Colonic mucosa (tissue), 4 donors: Measurements from ENCODE around the gene RGMB. TPM values are rescaled to one million over a fixed set of nuclear protein-coding genes. Genes with fewer than 3 reads are reported as not detected.

ENCODE experiments used
- DNase-seq: peaks from one replicate; pipeline ENCODE4 v3.0.0-alpha.2; 2020
- H3K27ac ChIP-seq: fragments of 200-600 bp; one replicate; pipeline ENCODE4 v1.8.0; 2021
- H3K27me3 ChIP-seq: fragments of 200-600 bp; one replicate; pipeline ENCODE4 v1.8.0; 2021
- H3K36me3 ChIP-seq: fragments of 200-600 bp; one replicate; pipeline ENCODE4 v1.8.0; 2021
- H3K4me1 ChIP-seq: fragments of 200-600 bp; one replicate; pipeline ENCODE4 v1.8.0; 2021; ENCODE audit warnings: mild to moderate bottlenecking
- H3K4me3 ChIP-seq: fragments of 200-600 bp; one replicate; pipeline ENCODE4 v1.8.0; 2021
- H3K9ac ChIP-seq, 2 donors: one replicate each; pipeline ENCODE4 v1.7.0; 2013; ENCODE audit warnings: control low read depth in 2 of 2, low read depth in 2 of 2, low read length in 2 of 2
- H3K9me3 ChIP-seq: fragments of 200-600 bp; one replicate; pipeline ENCODE4 v1.8.0; 2021
- CTCF ChIP-seq: fragments of 200-600 bp; IDR thresholded peaks from one replicate; pipeline ENCODE4 v1.8.0; 2022; ENCODE audit warnings: antibody characterized with exemption, mild to moderate bottlenecking
- intact Hi-C: fragments of 100-400 bp; cut with DNase I; formaldehyde crosslinking; loops from one replicate; pipeline ENCODE4 v1.14.1; 2022
- total RNA-seq, 2 donors: library from RNA; stranded (reverse); fragmentation: NEBNext Ultra II Directional in 1 of 2; extraction: Animal tissue kit (Norgen Biotek cat#: 25700) in 1 of 2; gene quantifications; one replicate each; pipeline ENCODE4 v1.2.1, GENCODE V29; 2021
- donor health status: healthy.
- donor health status: DM: no; HTN: no; CAD: no.
- donor health status: DM: no; HTN: no; CAD: no.

RGMB gene
- total RNA-seq, 2 donors from 2014 or later, result 67.7 to 69.6 TPM

- H3K27ac ChIP-seq, result peak overlapping the region; percentile 41
- DNase-seq, result no peak
- intact Hi-C loops, result no loop called here
Observed at GRCh38 chr5:98777295-98777694, 3.8 kb downstream of the RGMB start.

GRCh38 chr5:98779264-98779877 lies 5.9 kb downstream of the RGMB start:
- intact Hi-C loops, result no loop called here
- Histone ChIP-seq H3K9ac (peak overlapping the region in 1 of 2 donors; percentile 46), H3K4me3 (no peak overlapping the region), H3K36me3 (no peaks in the 10 kb centered on the region), H3K9me3 (no peaks in the 10 kb centered on the region), H3K4me1 (no peaks in the 10 kb centered on the region), H3K27ac (peak overlapping the region; percentile 9), H3K27me3 (no peaks in the 10 kb centered on the region)
- DNase-seq, result peak; percentile 59
- TF ChIP-seq CTCF, result no peak

More at GRCh38 chr5:98777295-98777694, 3.8 kb downstream of the RGMB start:
- Histone ChIP-seq H3K4me1 (no peaks in the 10 kb centered on the region), H3K27me3 (no peaks in the 10 kb centered on the region), H3K4me3 (no peak overlapping the region), H3K9ac (peak overlapping the region in 1 of 2 donors; percentile 97), H3K36me3 (no peaks in the 10 kb centered on the region), H3K9me3 (no peaks in the 10 kb centered on the region)
- TF ChIP-seq CTCF, result no peak

GRCh38 chr5:98780390-98780789 lies 6.9 kb downstream of the RGMB start:
- no peaks in the 10 kb centered on the region for H3K27me3 ChIP-seq
- no peaks in the 10 kb centered on the region for H3K9me3 ChIP-seq
- no peak for TF ChIP-seq CTCF
- no peaks in the 10 kb centered on the region for H3K4me1 ChIP-seq
- H3K9ac ChIP-seq, result peak overlapping the region in 1 of 2 donors; percentile 3
- DNase-seq, result no peak
- intact Hi-C loops, result no loop called here
- H3K4me3 ChIP-seq, result no peak overlapping the region
- no peaks in the 10 kb centered on the region for H3K36me3 ChIP-seq
- peak overlapping the region; percentile 9 for H3K27ac ChIP-seq

GRCh38 chr5:98781520-98781919 lies 8.1 kb downstream of the RGMB start:
- intact Hi-C loops, result no loop called here
- Histone ChIP-seq H3K27ac (no peak overlapping the region), H3K36me3 (no peaks in the 10 kb centered on the region), H3K27me3 (no peaks in the 10 kb centered on the region), H3K4me1 (no peaks in the 10 kb centered on the region), H3K9ac (no peak overlapping the region), H3K9me3 (no peaks in the 10 kb centered on the region), H3K4me3 (no peak overlapping the region)
- no peak for DNase-seq
- no peak for TF ChIP-seq CTCF

GRCh38 chr5:98781964-98782363 lies 8.5 kb downstream of the RGMB start:
- Histone ChIP-seq H3K27me3 (no peaks in the 10 kb centered on the region), H3K27ac (no peak overlapping the region), H3K9ac (no peak overlapping the region), H3K4me1 (no peaks in the 10 kb centered on the region), H3K9me3 (no peaks in the 10 kb centered on the region), H3K36me3 (no peaks in the 10 kb centered on the region), H3K4me3 (no peak overlapping the region)
- intact Hi-C loops, result no loop called here
- TF ChIP-seq CTCF, result no peak
- DNase-seq, result no peak
